Activated CD8-positive, alpha-beta T cell treated with anti-CD3 and anti-CD28 coated beads for 36 hours (primary cell): ENCODE results near the gene GRM8. TPM values are rescaled to one million over a fixed set of nuclear protein-coding genes. Genes with fewer than 3 reads are reported as not detected.

ENCODE experiments used
- ATAC-seq: fragments of 200-7000 bp; cut with Tn5 transposase; one replicate; pipeline ENCODE4 v1.10.0; 2021; ENCODE audit warnings: mild to moderate bottlenecking, moderate library complexity
- CTCF ChIA-PET: fragments of 350-600 bp; sonication (Branson Sonifier 250); formaldehyde crosslinking; loops from one replicate; lab custom pipeline; 2021; ENCODE audit warnings: antibody characterized with exemption; lab: Charles Lee
- POLR2A ChIA-PET: fragments of 350-600 bp; sonication (Branson Sonifier 250); formaldehyde crosslinking; loops from one replicate; lab custom pipeline; 2021; ENCODE audit warnings: antibody characterized with exemption; lab: Charles Lee
- DNase-seq: peaks from one replicate; pipeline ENCODE4 v3.0.0-alpha.2; 2020
- H3K27ac Mint-ChIP-seq: one replicate; pipeline ENCODE4 v1.8.0; 2021; ENCODE audit warnings: mild to moderate bottlenecking, mixed read lengths
- H3K27me3 Mint-ChIP-seq: one replicate; pipeline ENCODE4 v1.8.0; 2021; ENCODE audit warnings: mixed read lengths
- H3K36me3 Mint-ChIP-seq: one replicate; pipeline ENCODE4 v1.8.0; 2021; ENCODE audit warnings: low read depth, mixed read lengths
- H3K4me1 Mint-ChIP-seq: one replicate; pipeline ENCODE4 v1.8.0; 2021; ENCODE audit warnings: low read depth, mixed read lengths
- H3K4me3 Mint-ChIP-seq: one replicate; pipeline ENCODE4 v1.8.0; 2021; ENCODE audit warnings: mild to moderate bottlenecking, moderate library complexity, mixed read lengths
- H3K9me3 Mint-ChIP-seq: one replicate; pipeline ENCODE4 v1.8.0; 2021; ENCODE audit warnings: mixed read lengths
- intact Hi-C: fragments of 100-400 bp; cut with micrococcal nuclease; formaldehyde crosslinking; loops from one replicate; pipeline ENCODE4 v1.10.0; 2022
- total RNA-seq, 2 experiments: library from RNA; stranded (reverse); gene quantifications; one replicate each; pipeline ENCODE4 v1.2.3, GENCODE V29; 2021
- TF ChIP-seq, protein P1 (sequence below): fragments of 200-600 bp; IDR thresholded peaks from one replicate; pipeline ENCODE4 v1.8.0; 2022; ENCODE audit warnings: antibody characterized with exemption, mild to moderate bottlenecking

The GRM8 gene
- total RNA-seq, 2 experiments from 2014 or later, result not detected

DNA sequence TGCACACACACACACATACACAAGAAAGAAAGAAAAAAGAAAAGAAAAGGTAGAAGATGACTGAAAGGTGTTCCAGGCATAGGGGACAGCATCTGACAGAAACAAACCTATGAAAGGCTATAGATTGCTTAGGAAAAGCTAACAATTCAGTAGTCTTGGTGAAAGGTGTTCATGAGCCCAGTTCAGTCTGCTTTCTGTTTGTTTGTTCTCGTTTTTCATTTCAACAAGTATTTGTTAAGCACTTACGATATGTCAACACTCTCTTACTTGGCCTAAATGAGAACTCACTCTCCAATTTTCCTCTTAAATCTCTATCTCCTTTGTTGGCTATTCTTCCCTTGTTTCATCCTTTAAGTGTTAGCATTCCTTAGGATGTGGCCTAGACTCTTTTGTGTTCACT lies 133.2 kb downstream of the GRM8 start:
- DNase-seq (no peak), ATAC-seq (no peak)
- CTCF ChIA-PET, result no interaction called here
- Mint-ChIP-seq H3K4me1 (no peaks in the 10 kb centered on the region), H3K4me3 (no peak overlapping the region), H3K9me3 (no peaks in the 10 kb centered on the region), H3K27me3 (peaks cover 9% of the 10 kb centered on the region), H3K36me3 (no peaks in the 10 kb centered on the region), H3K27ac (no peak overlapping the region)
- TF ChIP-seq, protein P1, sequence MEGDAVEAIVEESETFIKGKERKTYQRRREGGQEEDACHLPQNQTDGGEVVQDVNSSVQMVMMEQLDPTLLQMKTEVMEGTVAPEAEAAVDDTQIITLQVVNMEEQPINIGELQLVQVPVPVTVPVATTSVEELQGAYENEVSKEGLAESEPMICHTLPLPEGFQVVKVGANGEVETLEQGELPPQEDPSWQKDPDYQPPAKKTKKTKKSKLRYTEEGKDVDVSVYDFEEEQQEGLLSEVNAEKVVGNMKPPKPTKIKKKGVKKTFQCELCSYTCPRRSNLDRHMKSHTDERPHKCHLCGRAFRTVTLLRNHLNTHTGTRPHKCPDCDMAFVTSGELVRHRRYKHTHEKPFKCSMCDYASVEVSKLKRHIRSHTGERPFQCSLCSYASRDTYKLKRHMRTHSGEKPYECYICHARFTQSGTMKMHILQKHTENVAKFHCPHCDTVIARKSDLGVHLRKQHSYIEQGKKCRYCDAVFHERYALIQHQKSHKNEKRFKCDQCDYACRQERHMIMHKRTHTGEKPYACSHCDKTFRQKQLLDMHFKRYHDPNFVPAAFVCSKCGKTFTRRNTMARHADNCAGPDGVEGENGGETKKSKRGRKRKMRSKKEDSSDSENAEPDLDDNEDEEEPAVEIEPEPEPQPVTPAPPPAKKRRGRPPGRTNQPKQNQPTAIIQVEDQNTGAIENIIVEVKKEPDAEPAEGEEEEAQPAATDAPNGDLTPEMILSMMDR, result no peak
- POLR2A ChIA-PET, result no interaction called here
- intact Hi-C loops, result no loop called here

DNA sequence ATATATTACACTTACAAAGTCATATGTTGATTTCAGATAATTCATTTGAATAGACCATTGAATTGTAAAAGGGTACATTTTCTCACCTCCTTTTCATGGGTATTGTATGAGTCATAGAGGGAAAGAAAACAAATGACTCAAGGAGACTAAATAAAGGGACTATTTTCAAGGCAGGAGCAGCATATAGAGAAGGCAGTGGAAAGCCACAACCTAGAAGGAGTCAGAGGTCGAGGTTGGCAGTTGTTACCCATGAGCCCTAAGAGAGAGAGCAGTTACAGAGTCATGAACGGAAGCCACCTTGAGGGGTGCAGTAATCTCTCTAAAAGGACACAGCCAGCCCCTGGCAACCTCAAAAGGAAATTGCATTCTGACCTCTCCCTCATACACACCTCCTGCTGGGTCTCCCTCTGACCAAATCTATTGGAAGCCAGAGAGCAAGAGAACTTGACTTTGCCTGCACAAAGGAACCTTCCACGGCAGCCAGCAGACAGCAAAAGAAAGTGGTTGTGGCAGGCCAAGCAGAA lies 137.9 kb downstream of the GRM8 start:
- ATAC-seq, result peak; percentile 72

DNA sequence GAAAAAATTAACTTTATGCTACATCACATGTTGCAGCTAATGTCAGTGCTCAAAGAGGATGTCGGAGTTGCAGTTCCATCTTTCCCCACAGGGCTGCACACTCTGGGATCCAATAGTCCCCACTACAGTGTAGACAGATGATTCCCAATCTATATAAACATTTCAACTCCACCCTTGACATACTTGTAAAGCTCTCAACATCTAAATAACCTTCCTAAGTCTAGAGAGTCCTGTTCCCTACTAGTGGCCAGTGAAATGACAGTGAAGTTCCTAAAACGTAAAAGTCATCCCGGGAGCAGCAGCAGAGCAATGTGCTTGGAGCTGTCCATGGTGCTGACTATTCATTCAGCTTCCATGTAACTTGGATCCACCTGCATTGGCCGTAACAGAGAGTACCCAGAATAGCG lies 145.1 kb downstream of the GRM8 start:
- H3K27me3 Mint-ChIP-seq, result peaks cover 6% of the 10 kb centered on the region
- H3K9me3 Mint-ChIP-seq, result no peaks in the 10 kb centered on the region
- ATAC-seq, result peak; percentile 47
- H3K4me3 Mint-ChIP-seq, result no peak overlapping the region
- POLR2A ChIA-PET, result no interaction called here
- H3K27ac Mint-ChIP-seq, result no peak overlapping the region
- no peaks in the 10 kb centered on the region for H3K4me1 Mint-ChIP-seq
- peak; percentile 52 for DNase-seq
- intact Hi-C loops, result no loop called here
- CTCF ChIA-PET, result interaction anchor here (1.3 kb wide), 1 partner anchor 13 kb away, joined by 5 read pairs; no protein-coding TSS in a partner anchor
- H3K36me3 Mint-ChIP-seq, result no peaks in the 10 kb centered on the region
- TF ChIP-seq, protein P1, result peak; percentile 54

More for the DNA sequence above, 137.9 kb downstream of the GRM8 start:
- Mint-ChIP-seq H3K9me3 (no peaks in the 10 kb centered on the region), H3K4me1 (no peaks in the 10 kb centered on the region), H3K36me3 (no peaks in the 10 kb centered on the region), H3K4me3 (no peak overlapping the region), H3K27ac (no peak overlapping the region), H3K27me3 (peaks cover 9% of the 10 kb centered on the region)
- TF ChIP-seq, protein P1, result no peak
- POLR2A ChIA-PET, result no interaction called here
- intact Hi-C loops, result no loop called here
- peak; percentile 9 for DNase-seq
- CTCF ChIA-PET, result no interaction called here

DNA sequence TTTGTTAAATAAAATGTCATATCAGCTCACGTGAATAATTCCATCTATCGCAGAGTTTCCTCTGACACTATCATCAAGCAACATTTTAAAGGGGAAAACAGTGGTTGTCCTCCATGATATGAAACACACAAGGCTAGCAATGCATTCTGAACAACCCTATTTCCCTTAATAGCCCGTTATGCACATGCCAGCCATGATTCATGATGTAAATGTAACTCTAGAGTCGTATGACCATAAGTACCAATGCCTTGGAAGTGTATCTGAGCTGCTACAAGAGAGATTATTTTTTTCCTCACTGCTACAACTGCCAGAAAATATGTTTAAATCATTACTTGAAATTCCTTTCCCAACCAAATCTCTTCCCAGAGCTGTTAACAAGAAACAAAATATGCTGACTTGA lies 159.4 kb downstream of the GRM8 start:
- POLR2A ChIA-PET, result interaction anchor here (0.7 kb wide), 1 partner anchor 33 kb away, joined by 3 read pairs; no protein-coding TSS in a partner anchor
- TF ChIP-seq, protein P1, result no peak
- no peak for ATAC-seq

DNA sequence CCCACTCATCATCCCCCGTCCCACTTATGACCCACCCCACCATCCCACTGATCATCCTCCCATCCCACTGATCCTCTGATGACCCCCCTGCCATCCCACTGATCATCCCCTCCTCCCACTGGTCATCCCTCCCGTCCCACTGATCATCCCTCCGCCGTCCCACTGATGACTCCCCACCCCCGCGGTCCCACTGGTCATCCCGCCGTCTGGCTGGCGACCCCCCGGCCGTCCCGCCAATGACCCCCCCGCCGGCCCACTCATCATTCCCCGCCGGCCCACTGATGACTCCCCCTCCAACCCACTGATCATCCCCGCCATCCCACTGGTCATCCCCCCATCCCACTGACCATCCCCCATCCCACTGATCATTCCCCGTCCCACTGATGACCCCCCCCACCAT lies 161.1 kb downstream of the GRM8 start:
- intact Hi-C loops, result no loop called here
- TF ChIP-seq, protein P1, result no peak
- ChIA-PET CTCF (no interaction called here), POLR2A (no interaction called here)
- no peak overlapping the region for H3K27ac Mint-ChIP-seq
- H3K4me3 Mint-ChIP-seq, result no peak overlapping the region
- no peaks in the 10 kb centered on the region for H3K36me3 Mint-ChIP-seq
- H3K9me3 Mint-ChIP-seq, result no peaks in the 10 kb centered on the region
- peaks cover 2% of the 10 kb centered on the region for H3K27me3 Mint-ChIP-seq
- no peaks in the 10 kb centered on the region for H3K4me1 Mint-ChIP-seq
- DNase-seq, result no peak
- no peak for ATAC-seq

More for the DNA sequence above, 159.4 kb downstream of the GRM8 start:
- H3K27me3 Mint-ChIP-seq, result peaks cover 2% of the 10 kb centered on the region
- H3K36me3 Mint-ChIP-seq, result no peaks in the 10 kb centered on the region
- no peak overlapping the region for H3K27ac Mint-ChIP-seq
- no peaks in the 10 kb centered on the region for H3K9me3 Mint-ChIP-seq
- intact Hi-C loops, result no loop called here
- CTCF ChIA-PET, result no interaction called here
- DNase-seq, result no peak
- no peak overlapping the region for H3K4me3 Mint-ChIP-seq
- no peaks in the 10 kb centered on the region for H3K4me1 Mint-ChIP-seq
